ENCODE measurements around the gene HCFC1R1.

DNA sequence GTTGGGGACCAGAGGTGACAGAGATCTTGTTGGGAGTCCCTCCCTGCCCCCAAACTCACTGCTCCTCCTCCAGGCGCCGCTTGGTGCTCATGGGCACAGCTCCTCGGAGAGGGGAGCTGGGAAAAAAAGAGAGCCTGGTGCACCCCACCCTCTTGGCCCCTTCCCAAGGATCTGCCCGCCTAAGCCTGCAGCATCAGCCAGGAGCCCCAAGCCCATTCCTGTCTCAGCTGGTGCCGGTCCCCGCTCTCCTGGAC lies 400 bp downstream of the HCFC1R1 start:
- TF ChIP-seq, protein P1, sequence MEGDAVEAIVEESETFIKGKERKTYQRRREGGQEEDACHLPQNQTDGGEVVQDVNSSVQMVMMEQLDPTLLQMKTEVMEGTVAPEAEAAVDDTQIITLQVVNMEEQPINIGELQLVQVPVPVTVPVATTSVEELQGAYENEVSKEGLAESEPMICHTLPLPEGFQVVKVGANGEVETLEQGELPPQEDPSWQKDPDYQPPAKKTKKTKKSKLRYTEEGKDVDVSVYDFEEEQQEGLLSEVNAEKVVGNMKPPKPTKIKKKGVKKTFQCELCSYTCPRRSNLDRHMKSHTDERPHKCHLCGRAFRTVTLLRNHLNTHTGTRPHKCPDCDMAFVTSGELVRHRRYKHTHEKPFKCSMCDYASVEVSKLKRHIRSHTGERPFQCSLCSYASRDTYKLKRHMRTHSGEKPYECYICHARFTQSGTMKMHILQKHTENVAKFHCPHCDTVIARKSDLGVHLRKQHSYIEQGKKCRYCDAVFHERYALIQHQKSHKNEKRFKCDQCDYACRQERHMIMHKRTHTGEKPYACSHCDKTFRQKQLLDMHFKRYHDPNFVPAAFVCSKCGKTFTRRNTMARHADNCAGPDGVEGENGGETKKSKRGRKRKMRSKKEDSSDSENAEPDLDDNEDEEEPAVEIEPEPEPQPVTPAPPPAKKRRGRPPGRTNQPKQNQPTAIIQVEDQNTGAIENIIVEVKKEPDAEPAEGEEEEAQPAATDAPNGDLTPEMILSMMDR (IDR thresholded peaks at IDR 0.05; ENCODE audit: insufficient read depth, low read depth, low read length): no peak
- TF ChIP-seq EZH2 (IDR thresholded peaks at IDR 0.05; ENCODE audit: insufficient read depth, low read length): no peak
